ENCODE measurements around the gene SMG6.

- TF ChIP-seq, protein P1, sequence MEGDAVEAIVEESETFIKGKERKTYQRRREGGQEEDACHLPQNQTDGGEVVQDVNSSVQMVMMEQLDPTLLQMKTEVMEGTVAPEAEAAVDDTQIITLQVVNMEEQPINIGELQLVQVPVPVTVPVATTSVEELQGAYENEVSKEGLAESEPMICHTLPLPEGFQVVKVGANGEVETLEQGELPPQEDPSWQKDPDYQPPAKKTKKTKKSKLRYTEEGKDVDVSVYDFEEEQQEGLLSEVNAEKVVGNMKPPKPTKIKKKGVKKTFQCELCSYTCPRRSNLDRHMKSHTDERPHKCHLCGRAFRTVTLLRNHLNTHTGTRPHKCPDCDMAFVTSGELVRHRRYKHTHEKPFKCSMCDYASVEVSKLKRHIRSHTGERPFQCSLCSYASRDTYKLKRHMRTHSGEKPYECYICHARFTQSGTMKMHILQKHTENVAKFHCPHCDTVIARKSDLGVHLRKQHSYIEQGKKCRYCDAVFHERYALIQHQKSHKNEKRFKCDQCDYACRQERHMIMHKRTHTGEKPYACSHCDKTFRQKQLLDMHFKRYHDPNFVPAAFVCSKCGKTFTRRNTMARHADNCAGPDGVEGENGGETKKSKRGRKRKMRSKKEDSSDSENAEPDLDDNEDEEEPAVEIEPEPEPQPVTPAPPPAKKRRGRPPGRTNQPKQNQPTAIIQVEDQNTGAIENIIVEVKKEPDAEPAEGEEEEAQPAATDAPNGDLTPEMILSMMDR (IDR thresholded peaks at IDR 0.05) = no peak
- TF ChIP-seq POLR2A (IDR thresholded peaks at IDR 0.05) = no peak
Measured at GRCh38 chr17:2051061-2051932, 252.3 kb downstream of the SMG6 start.
